NCI-H2196 (cell line): ENCODE data around the gene ARHGAP11A.

Source experiments
- DNase-seq: peaks from one replicate; lab custom pipeline; 2025; ENCODE audit not compliant: unreplicated experiment; lab: John Stamatoyannopoulos, UW

Gene ARHGAP11A

GRCh38 chr15:32656496-32656895 lies 41.2 kb downstream of the ARHGAP11A start:
- no peak for DNase-seq

DNA sequence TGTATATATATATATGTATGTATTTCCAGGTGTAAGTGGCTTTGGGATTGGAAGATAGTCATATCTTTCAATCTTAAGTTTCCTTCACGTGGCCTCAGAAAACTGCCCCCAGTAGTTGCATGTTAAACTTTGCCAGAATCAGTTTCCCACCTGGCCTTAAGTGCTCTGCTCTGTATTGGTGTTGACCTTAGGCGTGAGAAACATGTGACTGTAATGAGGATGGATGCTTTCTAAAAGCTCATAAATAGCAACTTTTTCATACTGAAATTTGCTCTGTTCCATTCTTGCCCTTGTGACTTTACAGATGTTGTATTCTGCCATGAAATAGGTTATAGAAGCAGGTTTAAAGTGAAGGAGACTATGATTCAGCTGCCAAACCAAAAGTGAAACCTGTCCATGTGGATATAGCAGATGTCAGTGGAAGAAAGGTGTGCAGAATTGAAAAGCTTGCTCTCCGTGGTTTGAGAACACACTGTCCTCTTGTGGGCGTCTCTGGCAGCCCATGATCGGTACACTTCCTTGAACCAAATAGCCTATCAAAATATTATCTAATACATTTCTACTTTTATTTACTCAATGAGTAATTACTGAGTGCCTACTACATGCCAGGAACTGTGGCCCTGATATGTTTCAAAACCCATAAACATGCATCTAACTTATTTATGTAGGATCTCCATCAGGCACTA lies 42.0 kb downstream of the ARHGAP11A start:
- DNase-seq = peak; percentile 37

- DNase-seq = no peak
Observed at GRCh38 chr15:32657941-32658340, 42.6 kb downstream of the ARHGAP11A start.

- peak; percentile 21 for DNase-seq
Observed at GRCh38 chr15:32659340-32660155, 44.2 kb downstream of the ARHGAP11A start.

GRCh38 chr15:32663671-32664070 lies 48.4 kb downstream of the ARHGAP11A start:
- DNase-seq = no peak

GRCh38 chr15:32664796-32665195 lies 49.5 kb downstream of the ARHGAP11A start:
- no peak for DNase-seq

DNA sequence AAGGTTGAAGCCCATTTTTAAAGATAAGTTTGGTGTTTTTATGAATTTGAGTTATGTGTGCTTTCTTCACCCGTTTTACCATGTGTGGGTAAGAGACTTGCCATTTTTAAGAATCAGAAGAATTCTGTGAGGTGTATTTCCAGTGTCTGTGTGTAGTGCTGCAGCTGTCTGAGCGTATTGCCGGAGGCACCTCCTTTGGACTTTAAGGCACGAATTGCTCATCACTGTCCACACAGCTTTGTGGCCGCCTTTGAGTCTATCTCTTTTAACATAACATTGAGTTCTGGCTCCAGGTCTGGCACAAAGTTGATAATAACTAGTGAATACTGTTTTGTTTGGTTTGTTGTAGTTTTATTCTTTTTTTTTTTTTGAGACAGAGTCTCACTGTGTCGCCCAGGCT lies 52.0 kb downstream of the ARHGAP11A start:
- no peak for DNase-seq

- no peak for DNase-seq
Observed at GRCh38 chr15:32668942-32669341, 53.6 kb downstream of the ARHGAP11A start.

DNA sequence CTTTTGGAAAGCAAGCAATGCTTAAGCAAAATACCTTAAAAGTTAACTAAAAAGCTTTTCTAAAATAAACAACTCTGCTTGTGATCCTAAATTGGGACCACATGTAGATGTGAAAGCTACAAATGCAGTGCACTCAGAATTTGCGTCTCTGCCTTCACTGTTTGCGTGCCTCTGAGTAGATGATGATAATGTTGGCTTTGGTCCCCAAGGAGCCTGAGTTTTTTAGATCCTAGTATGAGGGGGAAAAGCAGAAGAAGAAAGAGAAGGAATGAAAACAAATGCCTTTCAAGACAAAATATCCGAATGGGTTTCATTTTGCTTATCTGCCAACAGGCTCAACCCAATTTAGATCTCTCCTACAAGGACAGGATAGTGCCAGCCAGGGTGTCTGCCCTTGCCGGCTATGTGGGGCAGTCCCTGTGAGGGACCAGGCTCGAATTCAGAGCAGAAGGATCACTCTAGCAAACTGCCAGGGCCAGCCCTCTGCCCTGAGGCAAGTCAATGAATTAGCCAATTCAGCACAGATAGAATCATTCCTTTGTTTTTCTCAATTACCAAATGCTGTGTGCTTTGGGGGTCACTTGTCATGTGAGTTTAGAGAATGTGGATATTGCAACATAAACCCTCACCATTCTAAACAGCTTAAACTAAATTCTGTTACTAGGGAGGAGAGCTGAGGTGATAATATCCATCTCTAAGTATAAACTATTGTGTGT lies 54.8 kb downstream of the ARHGAP11A start:
- DNase-seq = peak; percentile 5

GRCh38 chr15:32670623-32671022 lies 55.3 kb downstream of the ARHGAP11A start:
- no peak for DNase-seq

- DNase-seq = no peak
Observed at GRCh38 chr15:32671339-32672325, 56.3 kb downstream of the ARHGAP11A start.

GRCh38 chr15:32674681-32675080 lies 59.4 kb downstream of the ARHGAP11A start:
- DNase-seq = no peak

DNA sequence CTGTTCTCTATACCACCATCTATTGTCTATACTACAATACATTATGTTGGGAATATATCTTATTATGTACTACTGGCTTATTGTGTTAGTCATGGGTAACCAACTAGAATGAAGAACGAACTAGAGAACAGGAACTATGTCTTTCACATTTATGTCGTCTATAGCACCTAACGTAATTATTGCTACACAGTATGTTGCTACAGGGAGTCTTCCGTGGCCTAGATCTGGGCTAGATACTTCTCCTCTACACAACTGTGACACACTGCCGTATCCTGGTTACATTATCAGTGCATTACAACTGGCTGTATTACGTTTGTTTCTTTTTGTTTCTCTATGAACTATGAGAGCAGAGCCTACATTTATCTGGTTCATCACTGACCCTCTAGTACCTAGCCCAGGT lies 60.2 kb downstream of the ARHGAP11A start:
- DNase-seq = no peak

- peak; percentile 2 for DNase-seq
Observed at GRCh38 chr15:32676169-32676568, 60.9 kb downstream of the ARHGAP11A start.

DNA sequence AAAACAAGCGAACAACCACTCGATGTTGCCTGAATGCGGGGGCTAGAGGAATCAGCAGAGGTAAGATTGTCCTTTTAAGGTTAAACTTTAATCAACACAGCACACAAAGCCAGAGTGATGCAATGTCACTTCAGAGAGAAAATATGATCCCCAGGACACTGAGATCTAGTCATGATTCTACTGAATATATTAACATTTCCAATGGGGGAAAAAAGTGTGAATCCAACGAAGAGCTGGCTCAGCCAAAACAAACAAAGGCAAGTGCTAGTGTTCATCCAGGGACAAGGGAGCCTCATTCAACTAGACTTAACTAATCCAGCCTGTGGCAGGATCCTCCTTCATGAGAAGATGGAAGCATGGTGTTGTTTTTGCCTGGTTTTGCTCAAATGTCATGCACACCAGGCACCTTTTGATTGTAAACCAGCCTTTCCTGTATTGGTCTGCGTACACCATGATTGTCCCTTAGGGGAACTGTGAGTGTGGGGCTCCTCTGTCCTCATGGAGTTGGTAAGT lies 62.0 kb downstream of the ARHGAP11A start:
- DNase-seq = peak; percentile 85

- no peak for DNase-seq
Observed at GRCh38 chr15:32679298-32679690, 64.0 kb downstream of the ARHGAP11A start.

DNA sequence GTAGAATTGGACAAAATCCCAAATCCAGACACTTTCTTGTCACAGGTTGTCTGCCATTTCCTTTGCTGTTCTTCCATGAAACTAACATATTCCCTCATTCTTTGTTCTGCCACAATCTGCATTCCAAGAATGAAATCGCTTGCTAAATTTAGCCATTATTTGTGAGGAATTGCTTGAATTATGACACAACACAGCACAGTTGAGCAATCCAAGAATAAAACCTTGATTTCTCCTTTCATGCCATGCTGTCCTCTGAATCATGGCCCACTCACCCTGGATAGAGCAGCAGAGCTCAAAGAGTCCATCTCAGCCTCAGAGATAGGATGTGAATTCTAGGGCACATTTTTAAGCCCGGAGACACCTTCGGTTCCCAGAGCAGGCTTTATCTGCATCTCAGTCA lies 67.3 kb downstream of the ARHGAP11A start:
- no peak for DNase-seq

DNA sequence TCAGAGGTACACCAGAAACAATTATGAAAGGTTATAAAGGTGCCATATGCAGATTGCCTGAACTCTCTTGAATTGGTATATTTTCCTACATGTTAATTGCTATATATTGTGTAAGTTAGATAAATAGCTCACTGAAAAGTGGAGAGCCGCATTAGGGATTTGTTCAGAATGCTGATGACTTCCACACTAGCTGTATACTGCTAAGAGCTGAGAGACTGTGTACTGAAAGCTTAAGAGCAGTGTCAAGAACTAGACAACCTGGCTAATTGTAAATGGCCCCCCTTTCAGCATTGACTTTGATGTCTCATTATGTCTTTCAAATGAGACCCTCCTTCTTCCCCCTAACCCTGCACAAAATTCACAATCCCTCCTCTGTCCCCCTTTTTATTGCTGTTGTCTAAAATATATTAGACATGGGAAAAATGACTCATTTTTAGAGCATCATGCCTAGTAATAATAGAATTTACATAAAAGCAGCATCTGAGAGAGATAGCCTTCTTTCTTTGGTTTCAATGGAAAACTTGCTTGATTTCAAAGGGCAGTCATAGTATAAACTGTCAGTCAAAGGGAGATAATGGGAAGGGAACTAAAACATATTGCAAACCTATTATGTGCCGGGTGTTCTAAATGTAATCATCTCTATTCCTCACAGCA lies 67.8 kb downstream of the ARHGAP11A start:
- DNase-seq = no peak

DNA sequence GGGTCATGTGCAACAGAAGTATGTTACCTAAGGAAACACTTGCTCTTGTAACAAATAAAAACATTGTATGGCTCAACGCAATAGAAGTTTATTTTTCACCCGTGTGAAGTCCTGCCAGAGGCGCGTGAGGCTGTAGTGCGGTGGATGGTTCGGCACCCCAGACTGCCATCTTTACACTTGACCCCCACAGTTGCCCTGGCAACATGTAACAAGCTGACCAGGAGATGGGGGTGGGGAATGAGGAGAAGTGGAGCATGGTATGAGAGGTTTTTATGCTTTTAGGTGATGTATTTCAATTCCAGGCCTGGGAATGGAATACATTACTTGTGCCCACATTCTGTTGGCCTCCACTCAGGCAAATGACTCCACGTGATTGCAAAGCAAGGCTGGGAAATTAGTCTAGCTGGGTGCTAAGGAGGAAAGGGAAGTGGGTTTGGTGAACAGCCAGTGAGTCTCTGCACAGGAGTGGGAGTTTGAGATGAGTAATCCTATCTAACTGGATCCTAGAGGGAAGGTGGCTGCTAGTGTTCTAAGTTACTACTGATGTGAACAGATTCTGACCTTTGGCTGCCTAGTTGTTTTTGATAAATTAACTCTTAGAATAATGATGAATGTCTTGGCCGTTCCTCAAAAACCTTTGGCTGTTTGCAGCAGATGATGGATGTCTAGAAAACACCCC lies 68.7 kb downstream of the ARHGAP11A start:
- no peak for DNase-seq
